ENCODE results near the gene LPAR2.
"Not testable (repeated sequence)": the region's sequence is repeated elsewhere in the genome, so short reads cannot be mapped to it uniquely, and the experiment has no call there.

LPAR2 gene

GRCh38 chr19:19627621-19628500 is at the start of gene LPAR2:
TSS of gene LPAR2 (minus strand) at chr19:19628220. CDS start at chr19:19627275, 945 bp downstream.
- peak; percentile 48 to 53 for DNase-seq (ENCODE audit: low read depth in 2 of 2)

- DNase-seq (ENCODE audit: low read depth in 2 of 2): no peak
Observed at GRCh38 chr19:19677579-19677978, 49.6 kb upstream of the LPAR2 start.

- no peak for DNase-seq (ENCODE audit: low read depth in 2 of 2)
Observed at GRCh38 chr19:19674315-19674714, 46.3 kb upstream of the LPAR2 start.

GRCh38 chr19:19672816-19673215 is 44.8 kb upstream of the LPAR2 start:
- no peak for DNase-seq (ENCODE audit: low read depth in 2 of 2)

GRCh38 chr19:19670070-19670551 is 42.1 kb upstream of the LPAR2 start:
- no peak for DNase-seq (ENCODE audit: low read depth in 2 of 2)

GRCh38 chr19:19668230-19669012 is 40.4 kb upstream of the LPAR2 start, which contains the start of gene ZNF101:
TSS of gene ZNF101 (plus strand) at chr19:19668839. CDS start at chr19:19668964, 125 bp downstream.
- DNase-seq (ENCODE audit: low read depth in 2 of 2): peak; percentile 93 to 94

GRCh38 chr19:19665420-19665948 is 37.5 kb upstream of the LPAR2 start:
- not testable (repeated sequence) for DNase-seq (ENCODE audit: low read depth in 2 of 2)

- peak; percentile 82 to 84 for DNase-seq (ENCODE audit: low read depth in 2 of 2)
Observed at GRCh38 chr19:19663256-19664120, 35.5 kb upstream of the LPAR2 start, which contains the start of gene ATP13A1. TSS of gene ATP13A1 (minus strand) at chr19:19663676. CDS start at chr19:19663666, 10 bp downstream.

GRCh38 chr19:19662871-19663255 is 34.8 kb upstream of the LPAR2 start:
- no peak for DNase-seq (ENCODE audit: low read depth in 2 of 2)

GRCh38 chr19:19662344-19662743 is 34.3 kb upstream of the LPAR2 start:
- DNase-seq (ENCODE audit: low read depth in 2 of 2): no peak

GRCh38 chr19:19661675-19662251 is 33.7 kb upstream of the LPAR2 start:
- no peak for DNase-seq (ENCODE audit: low read depth in 2 of 2)

GRCh38 chr19:19661141-19661674 is 33.2 kb upstream of the LPAR2 start:
- no peak for DNase-seq (ENCODE audit: low read depth in 2 of 2)

GRCh38 chr19:19659646-19660245 is 31.7 kb upstream of the LPAR2 start:
- DNase-seq (ENCODE audit: low read depth in 2 of 2): no peak

GRCh38 chr19:19657397-19657783 is 29.4 kb upstream of the LPAR2 start:
- no peak for DNase-seq (ENCODE audit: low read depth in 2 of 2)

- no peak for DNase-seq (ENCODE audit: low read depth in 2 of 2)
Observed at GRCh38 chr19:19656451-19657396, 28.7 kb upstream of the LPAR2 start.

- no peak for DNase-seq (ENCODE audit: low read depth in 2 of 2)
Observed at GRCh38 chr19:19655641-19656343, 27.8 kb upstream of the LPAR2 start.

GRCh38 chr19:19655051-19655594 is 27.1 kb upstream of the LPAR2 start:
- no peak for DNase-seq (ENCODE audit: low read depth in 2 of 2)

GRCh38 chr19:19654441-19654840 is 26.4 kb upstream of the LPAR2 start:
- no peak for DNase-seq (ENCODE audit: low read depth in 2 of 2)
